Omental fat pad (tissue), 4 donors: ENCODE results near the gene BTBD2. TPM values are rescaled to one million over a fixed set of nuclear protein-coding genes. Genes with fewer than 3 reads are reported as not detected.

Experiments used
- ATAC-seq: fragments of 150-250 bp; one replicate; pipeline ENCODE4 v1.9.1; 2016; ENCODE audit warnings: mild to moderate bottlenecking, moderate library complexity; ENCODE audit not compliant: low FRiP score
- DNase-seq: peaks from one replicate; pipeline ENCODE4 v3.0.0-alpha.2; 2019; ENCODE audit warnings: low spot score
- CTCF ChIP-seq, 3 donors: fragments of 450-650 bp; IDR thresholded peaks; one replicate each; pipeline ENCODE4 v1.5.1; 2016 to 2017; ENCODE audit warnings: antibody characterized with exemption in 3 of 3, mild to moderate bottlenecking in 3 of 3, moderate library complexity in 2 of 3
- total RNA-seq, 4 donors: library from RNA; depleted of rRNA; stranded (reverse); fragments of >200 nt; gene quantifications; one replicate each; pipeline ENCODE4 v1.1.0, GENCODE V29; 2016

Gene BTBD2
- total RNA-seq, 4 donors from 2014 or later, result 37.1 to 58.3 (median 52.8) TPM

GRCh38 chr19:2042485-2043250 lies 27.2 kb upstream of the BTBD2 start:
- no peak for TF ChIP-seq CTCF (IDR thresholded peaks at IDR 0.05)
- DNase-seq, result no peak
- no peak for ATAC-seq

GRCh38 chr19:2041683-2042484 lies 26.4 kb upstream of the BTBD2 start:
- TF ChIP-seq CTCF (IDR thresholded peaks at IDR 0.05), result no peak
- ATAC-seq (peak; percentile 93), DNase-seq (peak; percentile 87)

- TF ChIP-seq CTCF (IDR thresholded peaks at IDR 0.05), result no peak
- DNase-seq (no peak), ATAC-seq (no peak)
These were observed 25.8 kb upstream of the BTBD2 start for GRCh38 chr19:2041433-2041682.

- no peak for DNase-seq
- ATAC-seq, result no peak
- no peak for TF ChIP-seq CTCF (IDR thresholded peaks at IDR 0.05)
These were observed 25.3 kb upstream of the BTBD2 start for GRCh38 chr19:2040647-2041432.

- no peak for ATAC-seq
- no peak for TF ChIP-seq CTCF (IDR thresholded peaks at IDR 0.05)
- no peak for DNase-seq
These were observed 24.6 kb upstream of the BTBD2 start for GRCh38 chr19:2039959-2040646.

- no peak for TF ChIP-seq CTCF (IDR thresholded peaks at IDR 0.05)
- no peak for ATAC-seq
- DNase-seq, result no peak
These were observed 23.8 kb upstream of the BTBD2 start for GRCh38 chr19:2039089-2039958.
